Measurements from ENCODE around the gene MMP20. TPM values are rescaled to one million over a fixed set of nuclear protein-coding genes. Genes with fewer than 3 reads are reported as not detected.

The MMP20 gene
- total RNA-seq, 1 donor from 2014 or later, result not detected

DNA sequence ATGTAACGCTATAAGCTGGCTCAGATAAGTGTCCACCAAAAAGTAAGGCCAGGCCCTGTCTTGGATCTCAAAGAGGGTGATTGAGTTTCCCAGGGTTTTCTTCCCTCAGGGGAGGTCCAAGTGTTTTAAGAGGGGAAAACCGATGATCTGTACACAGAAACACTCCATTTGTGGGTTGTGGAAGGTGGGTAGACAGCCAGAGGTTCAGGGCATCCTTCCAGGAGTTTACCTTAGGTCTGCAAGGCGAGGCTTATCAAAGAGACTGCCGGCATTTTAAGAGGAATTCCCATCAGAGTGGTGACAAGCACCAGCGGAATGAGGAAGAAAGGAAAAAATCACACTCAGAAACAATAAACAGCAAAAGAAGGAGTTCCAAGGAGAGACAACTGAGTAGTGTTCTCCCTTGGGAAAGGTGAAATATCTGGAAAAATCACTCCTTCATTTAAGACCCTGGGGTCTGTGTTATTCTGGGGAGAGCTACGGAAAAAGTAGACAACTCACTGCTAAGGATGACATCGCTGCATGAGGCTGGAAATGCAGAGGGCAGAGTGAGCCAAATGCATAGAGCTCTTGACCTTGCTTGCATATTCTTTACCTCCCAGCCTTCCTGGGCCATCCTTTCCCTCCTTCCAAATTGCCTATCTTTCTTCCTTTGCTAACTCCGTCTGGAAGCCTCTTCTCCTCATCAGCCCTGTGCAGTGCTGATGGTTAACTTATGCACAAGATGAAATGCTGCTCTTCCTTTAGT, 72.5 kb downstream of the MMP20 start:
- DNase-seq, result no peak

DNA sequence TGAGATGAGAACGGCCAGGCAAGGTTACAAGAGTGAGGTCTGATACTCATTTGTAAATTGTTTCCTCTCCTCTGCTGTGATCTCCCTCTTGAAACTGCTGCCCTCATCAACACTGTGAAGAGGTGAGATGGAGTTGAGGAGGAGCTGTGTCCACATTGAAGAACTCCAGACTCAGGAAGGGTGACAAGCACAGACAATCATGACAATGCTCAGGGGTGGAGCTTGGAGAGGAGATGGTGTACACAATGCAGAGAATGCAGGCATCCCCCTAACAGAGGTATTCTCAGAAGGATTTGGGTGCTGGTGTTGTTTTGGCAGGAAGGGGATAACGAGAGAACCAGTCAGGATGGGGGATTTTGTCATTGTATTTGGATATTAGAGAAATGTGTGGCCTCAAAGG, 73.1 kb downstream of the MMP20 start:
- DNase-seq, result no peak

DNA sequence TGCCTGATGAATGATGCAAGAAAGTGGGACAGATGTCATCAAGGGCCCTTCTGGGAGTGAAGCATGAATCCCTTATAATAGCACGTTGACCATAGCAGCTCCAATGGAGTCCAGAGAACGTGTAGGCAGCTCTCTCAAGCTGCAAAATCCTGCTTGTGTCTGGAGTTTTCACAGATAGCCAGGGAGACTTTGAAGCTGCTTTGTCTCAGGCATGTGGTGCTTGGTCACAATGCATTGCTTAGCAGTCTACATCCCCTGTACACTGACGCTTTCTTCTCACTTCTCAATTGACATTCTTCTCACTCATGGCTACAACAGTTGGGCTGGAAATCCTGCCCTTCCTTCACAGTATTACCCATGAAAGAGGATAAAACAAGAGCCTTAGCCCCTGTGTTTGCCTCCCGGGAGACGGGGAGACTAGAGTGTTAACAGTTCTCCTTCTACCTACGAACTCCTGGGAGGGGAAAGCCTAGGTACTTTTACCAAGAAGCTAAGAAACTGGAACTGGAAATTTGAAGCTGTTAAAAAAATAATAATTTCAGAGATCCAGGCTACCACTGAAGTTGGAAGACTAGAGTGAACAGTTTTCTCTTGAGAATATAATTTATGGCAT, 73.9 kb downstream of the MMP20 start:
- no peak for DNase-seq

DNA sequence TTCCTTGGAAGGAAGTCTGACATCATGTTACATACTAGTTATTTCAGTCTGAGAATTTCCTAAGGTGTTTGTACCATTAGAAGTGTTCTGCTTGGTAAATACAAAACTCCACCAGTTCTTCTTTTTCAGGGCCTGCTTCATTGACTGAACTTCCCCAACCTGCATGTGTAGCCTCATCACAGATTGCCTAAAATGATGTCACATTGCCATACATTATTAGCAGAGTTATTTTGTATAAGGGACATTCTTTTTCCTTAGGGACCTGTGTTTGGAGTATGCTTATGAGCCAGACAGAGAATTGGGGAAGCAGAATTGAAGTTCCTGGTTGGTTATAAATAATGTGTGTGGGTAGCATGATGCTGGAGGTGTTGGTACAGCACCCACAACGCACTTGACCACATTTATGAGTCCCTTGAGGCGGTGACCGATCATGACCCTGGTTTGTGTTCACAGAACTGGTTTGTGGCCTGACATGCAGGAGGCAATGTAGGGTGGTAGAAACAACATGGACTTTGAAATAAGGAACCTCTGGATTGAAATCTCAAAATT, 78.1 kb downstream of the MMP20 start:
- DNase-seq, result no peak

GRCh38 chr11:102546427-102546826, 78.7 kb downstream of the MMP20 start:
- no peak for DNase-seq

DNA sequence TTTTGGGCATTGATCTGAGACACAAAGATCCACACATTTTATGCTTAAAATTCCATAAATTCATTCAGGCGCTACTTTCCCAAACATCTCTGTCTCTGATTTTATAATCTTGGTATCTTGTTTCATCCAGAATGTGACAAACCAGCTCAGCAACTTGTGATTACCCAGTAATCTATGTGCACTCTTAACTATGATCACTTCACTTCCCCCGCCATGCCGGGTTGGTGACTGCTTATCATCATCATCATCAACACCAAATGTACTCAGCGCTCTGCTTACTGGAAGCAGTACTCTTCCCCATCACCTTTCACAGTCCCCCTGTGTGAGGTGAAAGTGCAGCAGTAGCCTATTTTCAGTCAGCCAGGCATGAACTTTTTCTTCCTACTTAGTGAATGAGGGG, 79.4 kb downstream of the MMP20 start:
- DNase-seq, result no peak

DNA sequence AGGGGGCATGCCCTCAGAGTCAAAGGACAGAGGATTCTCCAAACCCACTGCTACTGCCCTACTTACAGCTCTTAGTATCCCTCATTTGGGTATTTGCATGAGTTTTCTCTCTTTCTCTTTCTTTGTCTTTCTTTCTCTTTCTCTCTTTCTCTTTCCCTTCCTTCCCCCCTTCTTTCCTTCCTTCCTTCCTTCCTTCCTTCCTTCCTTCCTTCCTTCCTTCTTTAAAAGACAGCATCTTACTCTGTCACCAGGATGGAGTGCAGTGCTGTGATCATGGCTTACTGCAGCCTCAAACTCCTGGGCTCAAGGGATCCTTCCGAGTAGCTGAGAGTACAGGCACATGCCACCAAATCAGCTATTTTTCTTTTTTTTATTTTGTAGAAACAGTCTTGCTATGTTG, 80.5 kb downstream of the MMP20 start:
- no peak for DNase-seq

GRCh38 chr11:102539567-102539966, 85.6 kb downstream of the MMP20 start:
- DNase-seq, result no peak

- DNase-seq, result no peak
Observed at GRCh38 chr11:102538932-102539331, 86.2 kb downstream of the MMP20 start.

- no peak for DNase-seq
Observed at GRCh38 chr11:102534261-102534872, 90.8 kb downstream of the MMP20 start.

DNA sequence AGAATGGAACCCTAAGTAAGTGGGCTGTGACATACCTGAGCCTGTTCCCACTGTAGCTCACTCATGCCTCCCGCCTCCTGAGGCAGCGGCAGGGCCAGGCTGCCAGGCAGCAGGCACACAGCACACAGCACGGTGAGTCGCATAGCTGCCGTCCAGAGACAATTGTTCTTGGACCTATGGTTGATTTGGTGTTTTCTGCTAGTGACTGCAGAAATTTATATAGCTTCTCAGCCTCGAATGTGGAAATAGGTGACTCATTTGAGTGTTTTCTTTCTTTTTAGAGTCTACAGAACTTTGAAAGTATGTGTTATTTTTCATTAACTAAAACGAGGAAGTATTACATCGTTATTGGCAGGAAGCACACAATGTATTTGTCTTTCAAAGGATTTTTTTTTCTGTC, 94.6 kb downstream of the MMP20 start, which contains the start of gene MMP7:
Gene MMP7 (minus strand): TSS at position 190 of the 400 bp plus-strand sequence. CDS start 47 bp downstream, at position 143.
- DNase-seq, result peak; percentile 75

DNA sequence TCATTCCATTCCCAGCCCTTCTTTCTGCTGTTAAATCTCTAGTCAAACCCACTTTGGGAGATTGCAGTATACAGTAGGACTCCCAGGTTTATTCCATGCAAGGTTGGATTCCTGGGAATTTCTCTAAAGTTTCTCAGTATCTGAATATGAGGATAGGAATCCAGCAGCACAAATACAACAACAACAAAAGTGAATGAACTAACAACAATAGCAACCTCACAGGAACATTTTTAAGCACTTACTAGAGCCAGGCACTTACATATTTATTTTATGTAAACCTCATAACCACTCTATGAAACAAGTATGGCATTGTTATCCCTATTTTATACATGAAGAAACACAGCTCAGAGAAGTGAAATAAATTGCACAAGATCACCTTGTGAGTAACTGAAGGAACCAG, 96.5 kb downstream of the MMP20 start:
- no peak for DNase-seq

GRCh38 chr11:102527684-102528083, 97.4 kb downstream of the MMP20 start:
- no peak for DNase-seq

GRCh38 chr11:102527041-102527440, 98.1 kb downstream of the MMP20 start:
- DNase-seq, result no peak

Other genes starting within 250 kb of the MMP20 start
- gene TMEM123, start 172.6 kb downstream of the MMP20 start, total RNA-seq, result 195 and 245 TPM in 2 replicates
- gene MMP7, start 94.6 kb downstream of the MMP20 start, total RNA-seq, result 3.7 and 9.2 TPM in 2 replicates
- not detected in 2 replicates for gene MMP27, start 80.4 kb upstream of the MMP20 start, total RNA-seq
- gene MMP8, start 99.6 kb upstream of the MMP20 start, total RNA-seq, result not detected in 2 replicates
- gene MMP10, start 155.3 kb upstream of the MMP20 start, total RNA-seq, result 5.0 and 7.3 TPM in 2 replicates
- 650 and 1,055 TPM in 2 replicates for gene MMP1, start 172.8 kb upstream of the MMP20 start, total RNA-seq
- not detected in 2 replicates for gene MMP3, start 218.3 kb upstream of the MMP20 start, total RNA-seq
- gene MMP12, start 249.7 kb upstream of the MMP20 start, total RNA-seq, result not detected in 2 replicates